Stromal cell of bone marrow (primary cell): ENCODE measurements around the gene CEP152.
A peak's percentile ranks its signal among the peaks of the same experiment; 100 is the strongest.

Experiments used
- DNase-seq: peaks from one replicate; pipeline ENCODE4 v3.0.0-alpha.2; 2012; ENCODE audit warnings: low read depth

CEP152 gene

DNA sequence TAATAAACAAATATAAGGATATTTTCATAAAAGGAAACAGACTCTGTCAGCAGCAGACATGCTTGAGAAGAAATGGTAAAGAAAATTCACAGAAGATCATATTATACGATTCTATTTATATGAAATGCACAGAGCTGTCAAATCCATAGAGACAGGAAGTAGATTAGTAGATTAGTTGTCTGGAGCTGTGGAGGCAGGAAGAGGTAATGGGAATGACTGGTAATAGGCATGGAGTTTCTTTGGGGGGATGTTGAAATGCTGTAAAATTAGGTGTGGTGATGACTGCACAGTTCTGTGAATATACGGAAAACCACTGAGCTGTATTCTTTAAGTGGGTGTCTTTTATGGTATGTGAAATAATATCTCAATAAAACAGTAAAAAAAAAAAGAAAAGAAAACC lies 35.3 kb downstream of the CEP152 start:
- DNase-seq, result no peak

DNA sequence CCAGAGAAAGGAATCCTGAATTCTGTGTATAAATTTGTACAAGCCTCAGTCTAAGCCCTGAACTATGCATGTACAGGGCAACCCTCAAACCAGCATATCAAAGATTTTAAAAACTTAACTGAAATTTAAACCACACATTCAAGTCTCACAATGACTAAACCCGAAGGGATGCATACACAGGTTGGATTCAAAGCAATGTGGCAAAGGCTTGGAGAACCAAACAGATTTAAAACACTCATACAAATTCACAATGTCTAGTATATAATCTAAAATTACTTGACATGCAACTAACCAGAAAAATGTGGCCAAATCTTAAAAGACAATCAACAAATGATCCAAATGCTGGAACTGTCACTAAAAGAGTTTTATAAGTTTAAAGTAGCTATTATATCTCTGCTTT lies 36.4 kb downstream of the CEP152 start:
- no peak for DNase-seq

DNA sequence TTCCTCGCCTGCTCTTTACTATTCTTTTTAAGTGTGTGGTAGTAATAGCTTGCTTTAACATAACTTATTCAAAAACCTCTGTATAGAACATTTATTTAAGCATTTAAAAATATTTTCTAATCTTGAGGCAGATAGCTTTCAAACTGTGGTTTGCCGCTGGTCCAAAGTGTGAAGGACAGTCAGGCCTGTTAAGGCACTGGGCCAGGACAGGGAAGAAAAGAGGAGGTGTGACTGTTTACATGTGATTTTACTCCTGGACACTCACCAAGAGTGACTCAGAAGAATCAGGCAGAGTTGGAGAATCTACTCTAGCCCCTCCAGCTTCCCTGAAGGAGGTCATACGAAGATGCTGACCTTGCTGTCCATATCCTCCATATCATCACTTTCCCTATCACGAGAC lies 44.7 kb downstream of the CEP152 start:
- DNase-seq, result no peak

DNA sequence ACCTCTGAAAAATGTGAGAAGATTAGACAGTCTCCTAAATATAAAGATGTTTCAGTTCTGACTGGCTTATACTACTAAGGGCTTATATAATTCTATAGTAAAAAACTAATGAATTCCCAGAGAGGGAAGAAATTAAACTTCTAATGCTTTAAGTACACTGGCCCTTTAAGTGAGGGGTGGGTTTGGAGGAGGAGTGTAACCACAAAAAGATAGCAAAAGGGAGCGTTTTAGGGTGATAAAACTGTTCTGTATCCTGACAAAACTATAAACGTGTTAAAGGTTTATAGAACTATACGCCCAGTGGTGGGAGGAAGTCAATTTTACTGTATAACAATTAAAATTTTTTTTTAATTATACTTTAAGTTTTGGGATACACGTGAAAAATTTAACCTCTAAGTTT lies 45.8 kb downstream of the CEP152 start:
- DNase-seq, result no peak

GRCh38 chr15:48761393-48762158 lies 49.3 kb downstream of the CEP152 start:
- DNase-seq, result no peak

DNA sequence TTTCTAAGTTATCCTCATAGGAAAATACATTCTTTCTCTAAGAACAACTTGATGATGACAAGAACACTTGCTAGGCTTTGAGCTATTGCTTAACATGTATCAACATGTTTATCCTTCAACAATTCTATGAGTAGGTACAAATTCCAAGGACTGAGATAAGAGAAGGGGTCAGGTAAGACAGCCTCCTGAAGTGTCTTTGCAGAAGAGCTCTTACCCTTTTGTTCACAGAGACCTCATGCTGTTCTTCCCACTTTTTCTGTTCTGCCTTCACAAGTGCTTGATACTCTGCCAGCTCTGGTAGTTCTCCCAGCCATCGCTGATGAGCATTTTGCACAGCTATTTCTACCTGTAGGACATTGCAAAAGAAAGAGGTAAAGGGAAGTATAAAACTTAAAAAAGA lies 50.9 kb downstream of the CEP152 start:
- DNase-seq, result no peak

GRCh38 chr15:48757661-48758060 lies 53.2 kb downstream of the CEP152 start:
- no peak for DNase-seq

GRCh38 chr15:48754011-48754410 lies 56.9 kb downstream of the CEP152 start:
- DNase-seq, result no peak

- no peak for DNase-seq
These were observed 59.3 kb downstream of the CEP152 start for GRCh38 chr15:48751595-48751994.

GRCh38 chr15:48748535-48748934 lies 62.3 kb downstream of the CEP152 start:
- DNase-seq, result peak; percentile 13

- no peak for DNase-seq
These were observed 77.3 kb downstream of the CEP152 start for GRCh38 chr15:48733615-48734014.

GRCh38 chr15:48730506-48730905 lies 80.4 kb downstream of the CEP152 start:
- DNase-seq, result no peak

- no peak for DNase-seq
These were observed 86.9 kb downstream of the CEP152 start for GRCh38 chr15:48723969-48724368.

GRCh38 chr15:48722764-48723661 lies 87.9 kb downstream of the CEP152 start:
- peak; percentile 84 for DNase-seq

DNA sequence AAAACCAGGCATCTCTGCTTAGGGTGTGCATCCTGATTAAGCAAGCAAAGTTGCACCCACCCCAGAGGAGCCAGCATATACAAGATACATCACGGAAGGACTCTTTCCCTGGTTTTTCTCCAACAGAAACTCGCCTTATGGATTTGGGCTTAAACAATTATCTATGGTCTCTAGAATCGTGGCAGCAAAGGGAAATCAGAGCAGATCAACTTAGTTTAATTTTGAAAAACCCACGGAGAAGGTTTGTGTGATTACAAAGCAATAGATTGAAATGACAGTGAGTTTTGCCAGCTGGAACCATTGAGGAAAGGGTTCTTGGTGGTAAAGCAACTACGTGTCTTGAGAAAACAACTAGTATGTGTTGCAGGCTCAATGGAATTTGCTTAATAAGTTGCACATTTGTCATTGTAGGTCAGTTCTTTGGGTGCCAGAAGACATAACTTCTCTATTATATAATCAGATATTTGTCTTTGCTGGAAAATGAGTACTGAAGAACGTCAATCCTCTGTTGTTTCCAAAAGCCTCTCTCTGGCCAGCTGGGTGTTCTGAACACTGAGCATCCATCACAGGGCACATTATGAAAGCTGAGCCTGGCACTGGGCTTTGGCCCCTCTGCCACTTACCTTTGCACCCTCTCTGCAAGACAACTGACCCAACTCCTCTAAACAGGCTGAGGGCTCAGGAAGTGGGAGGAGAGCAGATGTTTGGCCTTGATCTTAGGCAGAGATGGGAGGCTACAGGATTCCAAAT lies 89.6 kb downstream of the CEP152 start:
- no peak for DNase-seq

GRCh38 chr15:48720646-48721045 lies 90.2 kb downstream of the CEP152 start:
- DNase-seq, result no peak

DNA sequence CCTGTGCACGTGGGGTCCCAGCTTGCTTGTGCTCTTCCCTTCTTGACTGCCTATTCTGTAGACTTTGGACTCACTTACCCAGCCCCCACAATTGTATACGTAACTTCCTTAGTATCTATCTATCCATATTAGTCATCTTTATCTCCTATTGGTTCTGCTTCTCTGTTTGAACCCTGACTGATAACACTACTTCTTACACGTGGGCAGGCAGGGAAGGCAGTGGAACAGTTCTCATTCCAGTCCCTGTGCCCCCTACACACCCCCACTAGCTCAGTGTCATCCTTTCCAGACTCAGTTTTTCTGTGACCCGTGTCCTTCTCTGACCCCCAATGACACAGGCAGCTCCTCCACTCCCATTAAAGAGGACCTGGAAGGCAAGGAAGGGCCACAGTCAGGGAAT lies 91.2 kb downstream of the CEP152 start:
- no peak for DNase-seq

DNA sequence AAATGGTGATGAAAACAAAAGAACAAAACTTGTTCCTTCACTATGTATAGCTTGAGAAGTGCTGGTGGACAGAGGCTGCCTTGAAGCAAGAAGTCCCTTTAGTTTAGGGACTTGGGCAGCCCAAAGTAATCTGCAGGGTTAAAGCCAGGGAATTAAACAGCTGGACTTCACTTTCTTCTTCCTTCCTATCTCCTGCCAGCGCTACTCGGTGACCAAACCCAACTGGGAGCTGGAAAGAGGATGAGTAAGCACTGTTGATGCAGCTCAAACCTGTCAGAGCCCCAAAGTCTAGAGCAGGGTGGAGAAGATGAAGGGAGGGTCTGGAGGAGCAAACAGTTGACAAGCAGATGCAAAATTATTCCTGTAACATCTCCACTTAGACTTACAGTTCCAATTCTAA lies 92.2 kb downstream of the CEP152 start:
- DNase-seq, result no peak

DNA sequence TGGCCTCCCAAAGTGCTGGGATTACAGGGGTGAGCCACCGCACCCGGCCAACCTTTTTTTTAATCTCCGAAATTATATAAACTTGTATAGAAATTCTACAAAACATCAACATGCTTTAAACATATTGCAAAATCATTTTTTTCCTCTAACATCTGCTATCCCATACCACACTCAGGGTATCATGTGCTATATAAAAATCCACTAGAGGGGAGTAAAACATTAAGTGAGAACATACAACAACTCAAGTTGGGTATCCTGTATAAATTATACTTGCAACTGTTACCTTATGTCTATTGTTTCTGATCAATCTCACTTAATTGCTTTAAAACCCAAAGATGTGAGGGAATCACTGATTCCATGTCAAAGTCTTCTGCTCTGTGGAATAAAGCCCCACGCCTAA lies 93.4 kb downstream of the CEP152 start:
- DNase-seq, result no peak

DNA sequence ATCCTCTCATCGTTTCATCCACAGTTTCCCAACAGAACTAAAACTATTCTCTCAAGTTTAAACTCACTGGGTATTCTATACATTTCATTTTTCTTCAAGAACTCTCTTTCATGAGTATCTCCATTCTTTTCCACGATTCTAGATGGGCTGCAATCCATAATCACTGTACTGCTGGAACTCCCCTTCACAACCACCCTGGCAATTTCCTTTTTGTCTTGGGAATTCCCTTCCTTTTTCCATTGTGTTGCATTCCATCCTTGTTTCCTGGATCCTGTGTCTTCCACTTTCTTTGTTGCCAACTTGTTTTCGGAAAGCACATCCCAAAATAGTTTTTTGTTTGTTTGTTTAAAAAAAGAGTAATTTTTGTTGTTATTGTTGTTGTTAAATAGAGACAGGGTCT lies 98.3 kb downstream of the CEP152 start:
- no peak for DNase-seq

- no peak for DNase-seq
These were observed 99.8 kb downstream of the CEP152 start for GRCh38 chr15:48710952-48711495.

- DNase-seq, result no peak
These were observed 102.2 kb downstream of the CEP152 start for GRCh38 chr15:48708641-48709040.
